Measurements from ENCODE around the gene DNM3. TPM values are rescaled to one million over a fixed set of nuclear protein-coding genes. Genes with fewer than 3 reads are reported as not detected.
A peak's percentile ranks its signal among the peaks of the same experiment; 100 is the strongest.
"Not testable (repeated sequence)": the region's sequence is repeated elsewhere in the genome, so short reads cannot be mapped to it uniquely, and the experiment has no call there.

Gene DNM3
- total and polyA plus RNA-seq, 5 donors from 2014 or later: 0.76 to 5.5 (median 1.6) TPM

- H3K9me3 Mint-ChIP-seq: peaks cover 0 to 4% (median 3%) of the 10 kb centered on the region in 7 donors
- Histone ChIP-seq H3K4me1 (ENCODE audit: control insufficient read depth, insufficient read depth, low read length, poor library complexity, severe bottlenecking) (no peaks in the 10 kb centered on the region), H3K27ac (ENCODE audit: insufficient read depth, low read length, poor library complexity, severe bottlenecking) (no peak overlapping the region), H3K36me3 (ENCODE audit: control insufficient read depth, insufficient read depth, low read length) (no peaks in the 10 kb centered on the region), H3K9me3 (ENCODE audit: control insufficient read depth in 2 of 2, low read length in 2 of 2) (peaks cover under 1 to 4% of the 10 kb centered on the region in 2 experiments), H3K4me3 (ENCODE audit: low read depth, low read length) (no peak overlapping the region), H3K27me3 (ENCODE audit: control insufficient read depth, insufficient read depth, low read length) (no peaks in the 10 kb centered on the region)
- peaks cover 5% of the 10 kb centered on the region for H3K27me3 Mint-ChIP-seq
- peak overlapping the region in 2 of 3 donors; percentile 12 to 47 for H3K27ac Mint-ChIP-seq
- ATAC-seq (ENCODE audit: low read depth in 2 of 2): no peak
- no peak for DNase-seq
- H3K4me3 Mint-ChIP-seq: no peak overlapping the region
- no peaks in the 10 kb centered on the region for H3K36me3 Mint-ChIP-seq
- peaks cover 0 to 13% (median 4%) of the 10 kb centered on the region in 4 donors for H3K4me1 Mint-ChIP-seq
These were observed 164.6 kb downstream of the DNM3 start for GRCh38 chr1:172005856-172006255.

GRCh38 chr1:172006660-172007059, 165.4 kb downstream of the DNM3 start:
- Mint-ChIP-seq H3K27me3 (peaks cover 9% of the 10 kb centered on the region), H3K4me3 (no peak overlapping the region), H3K36me3 (no peaks in the 10 kb centered on the region), H3K9me3 (peaks cover 0 to 4% (median 4%) of the 10 kb centered on the region in 7 donors), H3K27ac (no peak overlapping the region), H3K4me1 (peaks cover 0 to 13% (median 4%) of the 10 kb centered on the region in 4 donors)
- Histone ChIP-seq H3K36me3 (ENCODE audit: control insufficient read depth, insufficient read depth, low read length) (no peaks in the 10 kb centered on the region), H3K9me3 (ENCODE audit: control insufficient read depth in 2 of 2, low read length in 2 of 2) (peaks cover 6 to 9% of the 10 kb centered on the region in 2 experiments), H3K27me3 (ENCODE audit: control insufficient read depth, insufficient read depth, low read length) (no peaks in the 10 kb centered on the region), H3K4me3 (ENCODE audit: low read depth, low read length) (no peak overlapping the region), H3K4me1 (ENCODE audit: control insufficient read depth, insufficient read depth, low read length, poor library complexity, severe bottlenecking) (no peaks in the 10 kb centered on the region), H3K27ac (ENCODE audit: insufficient read depth, low read length, poor library complexity, severe bottlenecking) (no peak overlapping the region)
- DNase-seq (no peak), ATAC-seq (ENCODE audit: low read depth in 2 of 2) (no peak)

DNA sequence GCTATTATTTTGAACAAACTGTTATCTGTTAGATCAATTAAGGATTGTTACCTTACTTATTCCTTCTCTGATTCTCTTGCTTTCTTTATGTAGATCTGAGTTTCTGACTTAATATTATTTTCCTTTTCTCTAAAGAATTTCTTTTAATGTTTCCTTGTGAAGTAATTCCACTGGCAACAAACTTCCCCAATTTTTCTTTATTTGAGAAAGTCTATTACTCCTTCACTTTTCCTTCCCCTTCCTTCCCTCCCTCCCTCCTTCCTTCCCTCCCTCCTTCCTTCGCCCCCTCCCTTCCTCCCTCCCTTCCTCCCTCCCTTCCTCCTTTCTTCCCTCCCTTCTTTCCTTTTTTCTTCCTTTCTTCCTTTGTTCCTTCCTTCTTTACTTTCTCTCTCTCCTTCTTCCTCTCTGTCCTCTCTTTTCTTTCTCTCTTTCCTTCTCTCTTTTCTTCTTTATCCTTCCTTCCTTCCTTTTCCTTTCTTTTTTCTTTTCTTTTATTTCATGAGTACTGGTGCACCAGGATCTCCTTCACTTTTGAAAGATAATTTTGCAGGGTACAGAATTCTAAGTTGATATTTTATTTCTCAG, 177.5 kb downstream of the DNM3 start:
- Mint-ChIP-seq H3K27me3 (peaks cover 60% of the 10 kb centered on the region), H3K9me3 (peaks cover 0 to 11% (median 4%) of the 10 kb centered on the region in 7 donors)

GRCh38 chr1:172019976-172020375, 178.7 kb downstream of the DNM3 start:
- DNase-seq (peak in 1 of 3 donors; percentile 13), ATAC-seq (ENCODE audit: low read depth in 2 of 2) (no peak)
- H3K9me3 Mint-ChIP-seq: peaks cover 0 to 9% (median 3%) of the 10 kb centered on the region in 7 donors
- H3K27ac Mint-ChIP-seq: no peak overlapping the region
- Histone ChIP-seq H3K27me3 (ENCODE audit: control insufficient read depth, insufficient read depth, low read length) (peaks cover 4% of the 10 kb centered on the region), H3K4me3 (ENCODE audit: low read depth, low read length) (no peak overlapping the region), H3K27ac (ENCODE audit: insufficient read depth, low read length, poor library complexity, severe bottlenecking) (no peak overlapping the region), H3K36me3 (ENCODE audit: control insufficient read depth, insufficient read depth, low read length) (no peaks in the 10 kb centered on the region), H3K9me3 (ENCODE audit: control insufficient read depth in 2 of 2, low read length in 2 of 2) (no peaks in the 10 kb centered on the region), H3K4me1 (ENCODE audit: control insufficient read depth, insufficient read depth, low read length, poor library complexity, severe bottlenecking) (no peaks in the 10 kb centered on the region)
- no peaks in the 10 kb centered on the region for H3K36me3 Mint-ChIP-seq
- H3K4me1 Mint-ChIP-seq: no peaks in the 10 kb centered on the region
- peaks cover 63% of the 10 kb centered on the region for H3K27me3 Mint-ChIP-seq
- no peak overlapping the region for H3K4me3 Mint-ChIP-seq

More for the DNA sequence above, 177.5 kb downstream of the DNM3 start:
- Histone ChIP-seq H3K27me3 (ENCODE audit: control insufficient read depth, insufficient read depth, low read length) (peaks cover 4% of the 10 kb centered on the region), H3K4me3 (ENCODE audit: low read depth, low read length) (no peak overlapping the region), H3K4me1 (ENCODE audit: control insufficient read depth, insufficient read depth, low read length, poor library complexity, severe bottlenecking) (no peaks in the 10 kb centered on the region), H3K9me3 (ENCODE audit: control insufficient read depth in 2 of 2, low read length in 2 of 2) (no peaks in the 10 kb centered on the region), H3K36me3 (ENCODE audit: control insufficient read depth, insufficient read depth, low read length) (no peaks in the 10 kb centered on the region), H3K27ac (ENCODE audit: insufficient read depth, low read length, poor library complexity, severe bottlenecking) (no peak overlapping the region)
- Mint-ChIP-seq H3K4me3 (no peak overlapping the region), H3K4me1 (no peaks in the 10 kb centered on the region), H3K36me3 (no peaks in the 10 kb centered on the region), H3K27ac (peak overlapping the region in 1 of 3 donors; percentile 22)
- DNase-seq (no peak), ATAC-seq (ENCODE audit: low read depth in 2 of 2) (no peak)

DNA sequence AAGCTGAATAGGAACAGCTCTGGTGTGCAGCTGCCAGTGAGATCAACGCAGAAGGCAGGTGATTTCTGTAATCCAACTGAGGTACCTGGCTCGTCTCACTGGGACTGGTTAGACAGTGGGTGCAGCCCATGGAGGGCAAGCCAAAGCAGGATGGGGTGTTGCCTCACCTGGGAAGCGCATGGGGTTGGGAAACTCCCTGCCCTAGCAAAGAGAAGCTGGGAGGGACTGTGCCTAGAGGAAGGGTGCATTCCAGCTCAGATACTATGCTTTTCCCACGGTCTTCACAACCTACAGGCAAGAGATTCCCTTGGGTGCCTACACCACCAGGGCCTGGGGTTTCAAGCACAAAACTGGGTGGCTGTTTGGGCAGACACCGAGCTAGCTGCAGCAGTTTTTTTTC, 183.2 kb downstream of the DNM3 start:
- no peak overlapping the region for H3K27ac Mint-ChIP-seq
- Histone ChIP-seq H3K27me3 (ENCODE audit: control insufficient read depth, insufficient read depth, low read length) (peaks cover 4% of the 10 kb centered on the region), H3K4me3 (ENCODE audit: low read depth, low read length) (no peak overlapping the region), H3K27ac (ENCODE audit: insufficient read depth, low read length, poor library complexity, severe bottlenecking) (no peak overlapping the region), H3K9me3 (ENCODE audit: control insufficient read depth in 2 of 2, low read length in 2 of 2) (no peaks in the 10 kb centered on the region), H3K4me1 (ENCODE audit: control insufficient read depth, insufficient read depth, low read length, poor library complexity, severe bottlenecking) (no peaks in the 10 kb centered on the region), H3K36me3 (ENCODE audit: control insufficient read depth, insufficient read depth, low read length) (no peaks in the 10 kb centered on the region)
- H3K9me3 Mint-ChIP-seq: peaks cover 0 to 4% (median 0%) of the 10 kb centered on the region in 7 donors
- H3K4me3 Mint-ChIP-seq: no peak overlapping the region
- H3K36me3 Mint-ChIP-seq: no peaks in the 10 kb centered on the region
- DNase-seq (no peak), ATAC-seq (ENCODE audit: low read depth in 2 of 2) (no peak)
- H3K4me1 Mint-ChIP-seq: no peaks in the 10 kb centered on the region
- H3K27me3 Mint-ChIP-seq: peaks cover 41% of the 10 kb centered on the region

DNA sequence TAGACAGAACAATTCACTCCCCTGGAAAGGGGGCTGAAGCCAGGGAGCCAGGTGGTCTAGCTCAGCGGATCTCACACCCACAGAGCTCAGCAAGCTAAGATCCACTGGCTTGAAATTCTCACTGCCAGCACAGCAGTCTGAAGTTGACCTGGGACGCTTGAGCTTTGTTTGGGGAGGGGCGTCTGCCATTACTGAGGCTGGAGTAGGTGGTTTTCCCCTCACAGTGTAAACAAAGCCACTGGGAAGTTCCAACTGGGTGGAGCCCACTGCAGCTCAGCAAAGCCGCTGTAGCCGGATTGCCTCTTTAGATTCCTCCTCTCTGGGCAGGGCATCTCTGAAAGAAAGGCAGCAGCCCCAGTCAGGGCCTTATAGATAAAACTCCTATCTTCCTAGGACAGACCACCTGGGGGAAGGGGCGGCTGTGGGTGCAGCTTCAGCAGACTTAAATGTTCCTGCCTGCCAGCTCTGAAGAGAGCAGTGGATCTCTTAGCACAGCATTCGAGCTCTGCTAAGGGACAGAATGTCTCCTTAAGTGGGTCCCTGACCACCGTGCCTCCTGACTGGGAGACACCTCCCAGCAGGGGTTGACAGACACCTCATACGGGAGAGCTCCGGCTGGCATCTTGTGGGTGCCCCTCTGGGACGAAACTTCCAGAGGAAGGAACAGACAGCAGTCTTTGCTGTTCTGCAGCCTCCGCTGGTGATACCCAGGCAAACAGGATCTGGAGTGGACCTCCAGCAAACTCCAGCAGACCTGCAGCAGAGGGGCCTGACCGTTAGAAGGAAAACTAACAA, 183.8 kb downstream of the DNM3 start:
- H3K36me3 Mint-ChIP-seq; H3K4me1 ChIP-seq (ENCODE audit: control insufficient read depth, insufficient read depth, low read length, poor library complexity, severe bottlenecking); H3K27ac Mint-ChIP-seq; H3K9me3 ChIP-seq (ENCODE audit: control insufficient read depth in 2 of 2, low read length in 2 of 2); ATAC-seq (ENCODE audit: low read depth in 2 of 2); H3K9me3 Mint-ChIP-seq; H3K4me1 Mint-ChIP-seq; DNase-seq; H3K4me3 ChIP-seq (ENCODE audit: low read depth, low read length); H3K4me3 Mint-ChIP-seq; H3K36me3 ChIP-seq (ENCODE audit: control insufficient read depth, insufficient read depth, low read length); H3K27me3 ChIP-seq (ENCODE audit: control insufficient read depth, insufficient read depth, low read length); H3K27ac ChIP-seq (ENCODE audit: insufficient read depth, low read length, poor library complexity, severe bottlenecking): not testable (repeated sequence)
- peaks cover 38% of the 10 kb centered on the region for H3K27me3 Mint-ChIP-seq

GRCh38 chr1:172040466-172040865, 199.2 kb downstream of the DNM3 start:
- no peaks in the 10 kb centered on the region for H3K27me3 ChIP-seq (ENCODE audit: control insufficient read depth, insufficient read depth, low read length)
- no peak for ATAC-seq (ENCODE audit: low read depth in 2 of 2)
- no peak for DNase-seq
- H3K4me1 Mint-ChIP-seq: peaks cover 0 to 13% (median 6%) of the 10 kb centered on the region in 4 donors
- no peak overlapping the region for H3K27ac Mint-ChIP-seq
- H3K4me3 Mint-ChIP-seq: no peak overlapping the region
- no peak overlapping the region for H3K4me3 ChIP-seq (ENCODE audit: low read depth, low read length)
- peaks cover 13% of the 10 kb centered on the region for H3K36me3 Mint-ChIP-seq
- no peaks in the 10 kb centered on the region for H3K9me3 ChIP-seq (ENCODE audit: control insufficient read depth in 2 of 2, low read length in 2 of 2)
- H3K27ac ChIP-seq (ENCODE audit: insufficient read depth, low read length, poor library complexity, severe bottlenecking): no peak overlapping the region
- no peaks in the 10 kb centered on the region for H3K4me1 ChIP-seq (ENCODE audit: control insufficient read depth, insufficient read depth, low read length, poor library complexity, severe bottlenecking)
- H3K36me3 ChIP-seq (ENCODE audit: control insufficient read depth, insufficient read depth, low read length): no peaks in the 10 kb centered on the region
- peaks cover 0 to 6% (median 0%) of the 10 kb centered on the region in 7 donors for H3K9me3 Mint-ChIP-seq
- no peaks in the 10 kb centered on the region for H3K27me3 Mint-ChIP-seq
